Ishikawa (cell line): Measurements from ENCODE around the gene CYP2A6.
A peak's percentile ranks its signal among the peaks of the same experiment; 100 is the strongest.

ENCODE experiments used
- CEBPB ChIP-seq: IDR thresholded peaks from 2 replicates; pipeline ENCODE4 v1.6.1; 2012
- CREB1 ChIP-seq: IDR thresholded peaks from 2 replicates; pipeline ENCODE4 v1.6.1; 2012; ENCODE audit warnings: low read depth
- EGR1 ChIP-seq: IDR thresholded peaks from 2 replicates; pipeline ENCODE4 v1.6.1; 2012
- EP300 ChIP-seq: IDR thresholded peaks from 2 replicates; pipeline ENCODE4 v1.6.1; 2012; ENCODE audit warnings: borderline replicate concordance
- FOXM1 ChIP-seq: IDR thresholded peaks from 2 replicates; pipeline ENCODE4 v1.6.1; 2012; ENCODE audit warnings: low read depth, borderline replicate concordance
- NFIC ChIP-seq: IDR thresholded peaks from 2 replicates; pipeline ENCODE4 v1.6.1; 2012
- RAD21 ChIP-seq: IDR thresholded peaks from 2 replicates; pipeline ENCODE4 v1.6.1; 2012; ENCODE audit warnings: low read depth
- TAF1 ChIP-seq: IDR thresholded peaks from 2 replicates; pipeline ENCODE4 v1.6.1; 2012; ENCODE audit warnings: low read depth, mild to moderate bottlenecking
- TCF12 ChIP-seq: IDR thresholded peaks from 2 replicates; pipeline ENCODE4 v1.6.1; 2012; ENCODE audit warnings: low read depth
- TEAD4 ChIP-seq: IDR thresholded peaks from 2 replicates; pipeline ENCODE4 v1.6.1; 2012
- YY1 ChIP-seq: IDR thresholded peaks from 2 replicates; pipeline ENCODE4 v1.6.1; 2012; ENCODE audit warnings: low read depth
- ZBTB7A ChIP-seq: IDR thresholded peaks from 2 replicates; pipeline ENCODE4 v1.6.1; 2012; ENCODE audit warnings: low read depth
- TF ChIP-seq, protein P1 (sequence below): IDR thresholded peaks from 2 replicates; pipeline ENCODE4 v1.6.1; 2012
- TF ChIP-seq, protein P2 (sequence below): IDR thresholded peaks from 2 replicates; pipeline ENCODE4 v1.6.1; 2012
- TF ChIP-seq, protein P3 (sequence below): IDR thresholded peaks from 2 replicates; pipeline ENCODE4 v1.6.1; 2012; ENCODE audit warnings: low read depth, mild to moderate bottlenecking

The CYP2A6 gene

DNA sequence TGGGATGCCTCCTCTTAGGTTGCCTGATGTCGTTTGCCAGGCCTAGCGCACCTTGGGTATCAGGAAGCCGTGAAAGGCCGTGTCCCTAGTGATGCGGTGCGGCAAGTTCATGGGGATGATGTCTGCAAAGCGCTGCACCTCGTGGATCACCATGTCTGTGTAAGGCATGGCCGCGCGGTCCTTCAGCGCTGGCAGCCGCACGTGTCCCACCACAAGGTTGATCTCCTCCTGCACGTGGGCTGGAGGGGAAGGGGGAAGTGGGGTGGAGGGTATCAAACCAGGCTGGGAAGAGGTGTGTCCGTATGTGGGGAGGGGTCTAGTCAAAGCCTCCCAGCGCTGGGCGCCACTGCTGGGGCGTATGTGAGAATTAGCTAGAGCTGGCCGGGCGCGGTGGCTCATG, 28.1 kb downstream of the CYP2A6 start:
- TF ChIP-seq, protein P1, sequence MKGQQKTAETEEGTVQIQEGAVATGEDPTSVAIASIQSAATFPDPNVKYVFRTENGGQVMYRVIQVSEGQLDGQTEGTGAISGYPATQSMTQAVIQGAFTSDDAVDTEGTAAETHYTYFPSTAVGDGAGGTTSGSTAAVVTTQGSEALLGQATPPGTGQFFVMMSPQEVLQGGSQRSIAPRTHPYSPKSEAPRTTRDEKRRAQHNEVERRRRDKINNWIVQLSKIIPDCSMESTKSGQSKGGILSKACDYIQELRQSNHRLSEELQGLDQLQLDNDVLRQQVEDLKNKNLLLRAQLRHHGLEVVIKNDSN, result no peak
- TF ChIP-seq EP300, result no peak
- TF ChIP-seq EGR1, result no peak
- TF ChIP-seq, protein P2, sequence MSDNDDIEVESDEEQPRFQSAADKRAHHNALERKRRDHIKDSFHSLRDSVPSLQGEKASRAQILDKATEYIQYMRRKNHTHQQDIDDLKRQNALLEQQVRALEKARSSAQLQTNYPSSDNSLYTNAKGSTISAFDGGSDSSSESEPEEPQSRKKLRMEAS, result no peak
- TF ChIP-seq TCF12, result no peak
- TF ChIP-seq TAF1, result no peak
- no peak for TF ChIP-seq RAD21
- no peak for TF ChIP-seq CREB1
- TF ChIP-seq TEAD4, result no peak
- no peak for TF ChIP-seq ZBTB7A
- TF ChIP-seq CEBPB, result no peak
- TF ChIP-seq, protein P3, sequence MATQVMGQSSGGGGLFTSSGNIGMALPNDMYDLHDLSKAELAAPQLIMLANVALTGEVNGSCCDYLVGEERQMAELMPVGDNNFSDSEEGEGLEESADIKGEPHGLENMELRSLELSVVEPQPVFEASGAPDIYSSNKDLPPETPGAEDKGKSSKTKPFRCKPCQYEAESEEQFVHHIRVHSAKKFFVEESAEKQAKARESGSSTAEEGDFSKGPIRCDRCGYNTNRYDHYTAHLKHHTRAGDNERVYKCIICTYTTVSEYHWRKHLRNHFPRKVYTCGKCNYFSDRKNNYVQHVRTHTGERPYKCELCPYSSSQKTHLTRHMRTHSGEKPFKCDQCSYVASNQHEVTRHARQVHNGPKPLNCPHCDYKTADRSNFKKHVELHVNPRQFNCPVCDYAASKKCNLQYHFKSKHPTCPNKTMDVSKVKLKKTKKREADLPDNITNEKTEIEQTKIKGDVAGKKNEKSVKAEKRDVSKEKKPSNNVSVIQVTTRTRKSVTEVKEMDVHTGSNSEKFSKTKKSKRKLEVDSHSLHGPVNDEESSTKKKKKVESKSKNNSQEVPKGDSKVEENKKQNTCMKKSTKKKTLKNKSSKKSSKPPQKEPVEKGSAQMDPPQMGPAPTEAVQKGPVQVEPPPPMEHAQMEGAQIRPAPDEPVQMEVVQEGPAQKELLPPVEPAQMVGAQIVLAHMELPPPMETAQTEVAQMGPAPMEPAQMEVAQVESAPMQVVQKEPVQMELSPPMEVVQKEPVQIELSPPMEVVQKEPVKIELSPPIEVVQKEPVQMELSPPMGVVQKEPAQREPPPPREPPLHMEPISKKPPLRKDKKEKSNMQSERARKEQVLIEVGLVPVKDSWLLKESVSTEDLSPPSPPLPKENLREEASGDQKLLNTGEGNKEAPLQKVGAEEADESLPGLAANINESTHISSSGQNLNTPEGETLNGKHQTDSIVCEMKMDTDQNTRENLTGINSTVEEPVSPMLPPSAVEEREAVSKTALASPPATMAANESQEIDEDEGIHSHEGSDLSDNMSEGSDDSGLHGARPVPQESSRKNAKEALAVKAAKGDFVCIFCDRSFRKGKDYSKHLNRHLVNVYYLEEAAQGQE, result no peak
- no peak for TF ChIP-seq FOXM1
- TF ChIP-seq NFIC, result no peak
- no peak for TF ChIP-seq YY1

DNA sequence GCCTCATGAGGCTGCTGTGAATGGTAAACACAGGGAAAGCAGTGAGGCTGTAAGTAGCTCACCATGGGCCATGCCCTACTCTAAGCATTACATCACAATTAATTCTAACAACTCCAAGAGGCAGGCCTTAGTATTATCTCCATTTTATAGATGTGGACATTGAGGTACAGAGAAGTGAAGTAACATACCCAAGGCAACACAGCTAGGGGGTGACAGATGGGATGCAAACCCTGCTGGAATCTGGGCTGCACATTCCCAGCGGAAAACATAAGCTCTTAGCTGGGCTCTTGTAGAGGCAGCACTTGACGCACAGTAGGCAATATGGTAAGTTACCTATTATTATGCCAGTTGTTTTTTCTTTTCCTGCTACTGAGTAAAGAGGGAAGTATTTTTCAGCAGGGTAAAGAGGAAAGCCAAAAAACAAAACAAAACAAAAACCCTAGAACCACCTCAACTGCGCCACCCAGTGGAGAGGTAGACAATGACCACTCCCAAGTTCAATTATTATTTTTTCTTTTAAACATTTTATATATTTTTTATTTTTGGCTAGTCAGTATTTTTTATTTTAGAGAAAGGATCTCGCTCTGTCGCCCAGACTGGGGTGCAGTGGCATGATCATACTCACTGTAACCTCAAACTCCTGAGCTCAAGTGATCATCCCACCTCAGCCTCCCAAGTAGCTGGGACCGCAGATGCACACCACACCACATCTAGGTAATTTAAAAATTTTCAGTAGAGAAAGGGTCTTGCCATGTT, 30.6 kb downstream of the CYP2A6 start:
- TF ChIP-seq RAD21, result peak; percentile 67

DNA sequence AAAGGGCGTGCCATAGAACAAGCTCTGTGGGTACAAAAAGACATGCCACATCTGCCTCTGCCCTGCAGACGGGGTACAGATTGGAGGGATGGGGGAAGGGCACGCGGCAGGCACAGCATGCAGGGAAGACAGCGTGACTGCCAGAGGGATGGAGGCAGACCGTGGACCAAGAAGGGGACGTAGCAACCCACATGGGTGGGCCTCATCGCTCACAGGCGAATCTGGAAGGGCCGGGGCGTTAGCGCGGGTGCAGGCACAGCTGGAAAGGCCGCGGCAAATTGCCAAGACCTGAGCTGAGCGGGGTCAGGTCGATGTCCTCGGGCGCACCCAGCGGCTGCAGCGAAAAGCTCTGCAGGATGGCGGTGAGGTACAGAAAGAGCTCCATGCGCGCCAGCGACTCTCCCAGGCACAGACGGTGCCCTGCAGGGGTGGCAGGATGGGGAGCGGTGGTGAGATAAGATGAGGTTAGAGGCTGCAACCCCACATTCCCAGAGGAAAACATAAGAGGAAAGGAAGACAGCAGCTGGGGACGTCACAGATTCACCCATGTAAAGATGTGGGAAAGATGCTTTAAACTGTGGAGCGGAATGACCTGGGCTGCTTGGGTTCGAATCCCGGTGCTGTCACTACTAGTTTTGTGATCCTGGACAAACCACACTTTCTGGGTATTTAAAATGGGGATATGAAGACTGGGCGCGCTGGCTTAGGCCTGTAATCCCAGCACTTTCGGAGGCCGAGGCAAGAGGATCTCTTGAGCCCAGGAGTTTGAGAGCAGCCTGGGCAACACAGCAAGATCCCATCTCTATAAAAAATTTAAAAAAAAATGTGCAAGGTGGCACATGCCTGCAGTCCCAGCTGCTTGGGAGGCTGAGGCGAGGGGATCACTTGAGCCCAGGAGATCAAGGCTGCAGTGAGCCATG, 31.5 kb downstream of the CYP2A6 start:
- TF ChIP-seq RAD21 (peak; percentile 28; the same call in 1 of the 2 replicates), NFIC (peak; percentile 55; the same call in 1 of the 2 replicates)

DNA sequence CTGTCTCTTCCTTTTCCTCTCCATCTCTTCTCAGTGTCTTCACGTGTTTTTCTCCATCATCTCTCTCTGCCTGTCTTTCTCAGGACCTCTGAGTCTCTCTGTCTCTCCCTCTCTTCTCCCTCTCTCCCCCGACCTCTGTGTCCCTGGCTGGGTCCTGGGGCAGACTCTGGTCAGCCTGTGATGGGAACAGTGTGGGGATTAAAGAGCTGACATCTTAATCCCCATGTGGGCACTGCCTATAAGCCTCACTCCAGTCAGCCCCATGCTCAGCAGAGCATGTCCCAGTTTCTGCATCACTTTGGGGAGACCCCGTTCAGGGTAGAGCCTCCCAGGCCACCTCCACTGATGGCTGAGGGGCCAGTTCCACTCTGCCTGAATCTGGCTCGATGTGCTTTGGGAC, 35.0 kb downstream of the CYP2A6 start:
- TF ChIP-seq TEAD4 (no peak), CEBPB (no peak), RAD21 (no peak), CREB1 (no peak), YY1 (no peak), TAF1 (no peak), ZBTB7A (no peak), FOXM1 (no peak), EGR1 (no peak), TCF12 (no peak), EP300 (no peak), NFIC (no peak)
- TF ChIP-seq, protein P3, result no peak
- TF ChIP-seq, protein P1, result no peak
- TF ChIP-seq, protein P2, result no peak

DNA sequence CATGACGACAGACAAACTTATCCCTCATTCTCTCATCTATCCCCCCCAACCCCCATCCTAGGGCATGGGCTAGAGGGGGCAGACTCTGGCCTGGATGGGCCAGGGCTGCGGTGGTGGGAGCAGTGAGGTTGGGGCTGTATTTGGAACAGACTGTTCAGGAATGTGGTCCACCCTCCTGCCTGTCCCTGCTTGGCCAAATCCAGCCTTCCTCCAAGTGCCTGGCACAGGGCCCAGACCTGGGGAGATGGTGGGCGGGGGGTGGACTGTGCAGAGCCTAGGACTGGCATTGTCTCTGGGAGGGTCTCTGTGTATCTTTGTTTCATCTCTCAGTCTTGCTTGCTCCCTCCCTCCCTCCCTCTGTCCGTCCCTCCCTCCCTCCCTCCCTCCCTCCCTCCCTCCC, 37.1 kb downstream of the CYP2A6 start:
- TF ChIP-seq TAF1 (no peak), TCF12 (no peak), NFIC (peak; percentile 50; the same call in 1 of the 2 replicates)
- TF ChIP-seq, protein P1, result no peak
